Right cardiac atrium (tissue), 5 donors: ENCODE results near the gene ARSB. TPM values are rescaled to one million over a fixed set of nuclear protein-coding genes. Genes with fewer than 3 reads are reported as not detected.

Source experiments
- ATAC-seq, 2 donors: fragments of 200-7000 bp; cut with Tn5 transposase; one replicate each; pipeline versions ENCODE4 v1.8.0 to v1.9.1; 2020; ENCODE audit warnings: moderate library complexity in 2 of 2, mild to moderate bottlenecking in 1 of 2
- DNase-seq, 3 donors: peaks; one replicate each; pipeline ENCODE4 v3.0.0-alpha.2; 2020
- H3K27ac ChIP-seq: one replicate; pipeline ENCODE4 v1.5.1; 2013; ENCODE audit warnings: mild to moderate bottlenecking, low read length, control low read depth, moderate library complexity
- H3K27me3 ChIP-seq: one replicate; pipeline ENCODE4 v1.6.1; 2013; ENCODE audit not compliant: control insufficient read depth, insufficient read depth
- H3K4me1 ChIP-seq: one replicate; pipeline ENCODE4 v1.6.1; 2013; ENCODE audit warnings: low read length; ENCODE audit not compliant: control insufficient read depth, insufficient read depth
- H3K4me3 ChIP-seq: one replicate; pipeline ENCODE4 v1.5.1; 2013; ENCODE audit warnings: low read length, control low read depth
- H3K9me3 ChIP-seq: one replicate; pipeline ENCODE4 v1.6.1; 2013; ENCODE audit warnings: low read length; ENCODE audit not compliant: control insufficient read depth
- WGBS: extraction: QIAGEN DNeasy Blood & Tissue Kit; methylation state at CpG from one replicate; pipeline ENCODE4 v1.1.7; 2013; 5-methylcytosine and 5-hydroxymethylcytosine counted together
- intact Hi-C, 4 donors: fragments of 100-400 bp; cut with DNase I; formaldehyde crosslinking; loops; one replicate each; pipeline versions ENCODE4 v1.11.0 to v1.14.0; 2022 to 2023
- polyA plus RNA-seq: library from polyadenylated mRNA; stranded (reverse); fragments of 200-250 nt; gene quantifications from one replicate; pipeline ENCODE4 v1.2.3, GENCODE V29; 2013
- total RNA-seq, 4 donors: library from RNA; stranded (reverse); fragmentation: NEBNext Ultra II Directional; extraction: Animal tissue kit (Norgen Biotek cat#: 25700); gene quantifications; one replicate each; pipeline ENCODE4 v1.2.1, GENCODE V29; 2021
- donor health status: healthy with polysubstance abuse.
- donor health status: DM: no; HTN: yes; CAD: no.
- donor health status: DM: no; HTN: no; CAD: no.
- donor health status: DM: no; HTN: yes; CAD: no; lungs with severe emphysema.
- donor health status: DM: yes; HTN: yes; CAD: no.

Gene ARSB
- total and polyA plus RNA-seq, 5 donors = 4.8 to 14.1 (median 13.6) TPM

DNA sequence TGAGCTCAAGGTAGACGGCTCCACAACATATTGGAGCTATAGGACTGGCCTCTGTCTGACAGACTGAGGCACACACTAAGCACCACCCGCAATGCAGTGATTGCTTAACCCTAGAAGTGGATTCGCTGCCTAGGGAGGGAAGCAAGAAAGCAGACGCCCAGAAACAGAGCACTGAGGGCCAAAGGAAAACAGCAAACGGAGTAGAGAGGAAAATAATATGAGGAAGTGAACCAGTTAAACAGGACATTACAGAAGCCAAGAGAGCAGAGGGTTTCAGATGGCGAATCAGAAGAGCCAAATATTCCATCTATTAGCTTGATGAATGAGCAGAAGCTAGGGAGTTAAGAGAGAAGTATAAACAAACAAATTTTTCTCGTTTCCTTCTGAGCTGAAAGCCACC lies 197.3 kb downstream of the ARSB start:
- WGBS = 35% methylated on average over 7 of the region's 7 CpGs
- DNase-seq (peak in 1 of 3 donors; percentile 53), ATAC-seq (peak; percentile 89 to 94)
- H3K4me3 ChIP-seq = no peak overlapping the region
- intact Hi-C loops = no loop called here
- no peaks in the 10 kb centered on the region for H3K4me1 ChIP-seq
- H3K27me3 ChIP-seq = no peaks in the 10 kb centered on the region
- no peaks in the 10 kb centered on the region for H3K9me3 ChIP-seq
- peak overlapping the region; percentile 42 for H3K27ac ChIP-seq

DNA sequence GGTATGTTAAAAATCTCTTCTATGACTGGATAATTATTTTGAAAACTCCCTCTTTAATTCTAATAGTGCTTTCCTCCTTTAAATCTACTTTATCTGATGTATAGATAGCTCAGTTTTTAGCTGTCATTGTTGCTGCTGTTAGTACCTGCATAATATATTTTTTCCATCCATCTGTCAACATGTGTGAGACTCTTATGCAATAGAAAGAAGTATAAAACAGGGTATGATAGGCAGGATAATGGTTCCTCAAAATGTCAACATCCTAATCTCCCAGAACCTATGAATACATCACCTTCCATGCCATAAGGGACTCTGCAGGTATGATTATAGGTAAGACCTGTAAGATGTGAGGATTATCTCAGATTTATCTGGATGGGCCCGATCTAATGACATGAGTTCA lies 199.7 kb downstream of the ARSB start:
- no peaks in the 10 kb centered on the region for H3K27me3 ChIP-seq
- no peak overlapping the region for H3K27ac ChIP-seq
- H3K4me1 ChIP-seq = no peaks in the 10 kb centered on the region
- WGBS = 97% methylated on average over 1 of the region's 1 CpG
- no peak for ATAC-seq
- no peaks in the 10 kb centered on the region for H3K9me3 ChIP-seq
- intact Hi-C loops = no loop called here
- DNase-seq = no peak
- no peak overlapping the region for H3K4me3 ChIP-seq

DNA sequence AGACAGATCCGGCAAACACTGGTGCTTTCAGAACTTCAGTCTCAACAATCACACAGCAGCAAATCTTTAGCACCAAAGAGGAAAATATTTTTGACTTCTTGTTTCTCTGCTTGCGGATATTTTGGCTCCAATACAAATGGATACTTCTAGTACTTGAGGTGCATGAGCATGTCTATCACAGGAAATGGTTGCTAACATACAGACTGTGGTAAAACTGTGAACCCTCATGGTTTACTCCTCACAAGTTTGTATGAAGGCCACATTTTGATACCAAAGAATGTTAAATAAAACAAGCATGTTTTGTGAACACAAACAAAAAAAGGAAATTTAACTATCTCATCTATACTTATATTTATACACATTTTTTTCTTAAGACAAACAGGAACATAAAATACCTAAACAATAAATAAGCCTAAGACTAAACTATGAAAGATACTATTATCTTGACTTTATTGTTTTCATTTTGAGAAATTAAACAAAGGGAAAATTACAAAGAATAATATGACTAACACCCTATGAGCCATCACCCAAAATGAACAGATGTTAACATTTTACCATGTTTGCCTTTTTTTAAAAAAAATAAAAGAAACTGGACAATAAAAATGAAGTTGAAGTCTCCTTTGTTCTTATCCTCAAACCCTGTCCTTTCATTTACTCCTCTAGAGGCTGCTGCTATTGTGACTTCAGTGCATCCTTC lies 201.5 kb downstream of the ARSB start:
- Histone ChIP-seq H3K4me3 (no peak overlapping the region), H3K4me1 (no peaks in the 10 kb centered on the region), H3K9me3 (no peaks in the 10 kb centered on the region), H3K27me3 (no peaks in the 10 kb centered on the region), H3K27ac (no peak overlapping the region)
- ATAC-seq (no peak), DNase-seq (no peak)
- intact Hi-C loops = no loop called here
- 63% methylated on average over 2 of the region's 2 CpGs for WGBS

DNA sequence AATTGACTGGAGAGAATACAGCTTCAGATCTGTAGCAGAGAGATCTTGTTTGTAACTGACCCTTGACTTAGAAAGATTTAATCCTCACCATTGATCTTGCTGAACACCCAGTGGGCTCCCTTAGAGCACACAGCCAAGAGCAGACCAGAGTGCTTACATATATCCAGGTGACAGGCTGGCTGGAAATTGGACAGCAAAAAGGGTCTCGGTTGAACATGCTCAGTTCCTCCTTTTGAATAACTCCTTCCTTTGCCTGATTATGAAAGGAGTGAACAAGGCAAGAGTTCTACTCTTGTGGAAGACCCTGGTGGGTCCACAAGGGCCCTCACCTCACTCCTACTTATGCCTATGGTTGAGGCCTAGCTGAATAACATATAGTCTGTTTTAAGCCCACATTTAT lies 202.4 kb downstream of the ARSB start:
- Histone ChIP-seq H3K27ac (no peak overlapping the region), H3K4me3 (no peak overlapping the region), H3K27me3 (no peaks in the 10 kb centered on the region), H3K9me3 (no peaks in the 10 kb centered on the region), H3K4me1 (no peaks in the 10 kb centered on the region)
- ATAC-seq = no peak
- no peak for DNase-seq
- intact Hi-C loops = no loop called here
- 93% methylated on average over 1 of the region's 1 CpG for WGBS

DNA sequence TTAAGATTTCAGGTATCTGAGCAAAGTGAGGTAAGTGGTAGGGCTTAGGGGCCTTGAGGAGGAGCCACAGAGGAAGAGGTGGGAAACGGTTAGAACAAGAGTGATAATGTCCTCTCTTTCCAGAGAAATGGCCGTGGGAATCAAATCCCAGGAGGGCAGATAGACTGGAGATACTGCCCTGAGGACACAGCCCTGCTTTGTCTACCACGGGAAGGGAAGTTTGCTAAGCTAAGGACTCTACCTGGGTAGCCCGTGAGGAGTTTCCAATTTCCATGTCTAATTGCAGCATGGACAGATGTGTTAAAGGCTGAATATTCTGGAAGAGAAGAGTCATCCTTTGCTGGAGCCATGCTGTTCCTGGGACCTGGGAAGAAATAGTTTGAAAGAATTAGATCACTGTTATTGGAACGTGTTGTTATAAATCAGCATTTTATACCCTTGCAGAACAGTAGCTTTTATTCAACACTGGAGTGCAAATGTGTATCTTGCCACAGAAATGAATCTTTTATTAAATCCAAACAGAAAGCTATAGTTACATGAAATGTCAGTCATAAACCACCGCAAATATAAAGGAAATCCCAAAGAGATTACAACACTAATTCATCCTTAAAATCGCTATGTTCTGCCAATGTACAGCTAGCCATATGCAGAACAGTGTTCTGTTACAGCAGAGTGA lies 203.4 kb downstream of the ARSB start:
- DNase-seq (no peak), ATAC-seq (no peak)
- WGBS = 73% methylated on average over 7 of the region's 7 CpGs
- no peaks in the 10 kb centered on the region for H3K4me1 ChIP-seq
- H3K9me3 ChIP-seq = no peaks in the 10 kb centered on the region
- H3K27me3 ChIP-seq = no peaks in the 10 kb centered on the region
- H3K27ac ChIP-seq = no peak overlapping the region
- H3K4me3 ChIP-seq = no peak overlapping the region
- intact Hi-C loops = no loop called here

DNA sequence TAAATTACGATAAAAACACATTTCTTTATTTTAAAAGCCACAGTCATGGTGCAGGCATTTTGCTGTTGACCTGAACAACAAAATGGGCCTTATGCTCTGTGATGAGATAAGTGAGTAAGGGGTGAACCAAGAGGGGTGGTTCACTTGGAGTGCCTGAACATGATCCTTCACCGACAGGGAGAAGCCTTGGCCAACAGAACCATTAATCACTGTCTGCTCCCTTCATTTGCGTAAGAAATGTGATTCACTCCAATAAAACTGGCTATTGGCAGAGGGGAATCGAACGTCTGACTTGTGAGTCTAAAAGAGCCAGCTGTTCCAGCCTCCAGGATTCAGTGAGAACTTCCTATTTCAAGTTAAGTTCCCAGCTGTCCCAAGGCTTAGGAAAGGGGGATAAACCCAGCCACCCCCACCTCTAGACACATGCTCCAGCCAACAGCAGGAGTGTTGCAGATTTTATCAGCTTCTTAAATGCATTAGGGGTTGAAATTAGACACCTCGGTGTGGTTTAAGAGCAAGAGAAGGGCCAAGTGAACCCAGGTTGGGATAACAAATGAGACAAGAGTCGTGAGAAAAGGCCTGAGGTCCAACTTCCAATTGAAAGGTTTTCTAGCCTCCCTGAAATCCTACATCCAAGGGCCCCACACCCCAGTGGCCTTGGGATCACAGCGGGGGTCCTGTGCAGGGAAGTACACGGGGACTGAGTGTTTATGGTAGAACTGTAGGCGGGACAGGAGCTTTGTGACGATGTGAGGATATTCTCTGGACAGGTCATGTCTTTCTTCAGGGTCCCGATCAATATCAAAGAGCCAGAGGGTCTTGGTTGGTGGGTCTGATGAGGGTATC lies 205.1 kb downstream of the ARSB start:
- intact Hi-C loops = no loop called here
- no peaks in the 10 kb centered on the region for H3K4me1 ChIP-seq
- 71% methylated on average over 12 of the region's 12 CpGs for WGBS
- peak; percentile 85 to 92 for ATAC-seq
- no peaks in the 10 kb centered on the region for H3K27me3 ChIP-seq
- no peaks in the 10 kb centered on the region for H3K9me3 ChIP-seq
- H3K4me3 ChIP-seq = no peak overlapping the region
- no peak overlapping the region for H3K27ac ChIP-seq
- peak in 1 of 3 donors; percentile 55 for DNase-seq

DNA sequence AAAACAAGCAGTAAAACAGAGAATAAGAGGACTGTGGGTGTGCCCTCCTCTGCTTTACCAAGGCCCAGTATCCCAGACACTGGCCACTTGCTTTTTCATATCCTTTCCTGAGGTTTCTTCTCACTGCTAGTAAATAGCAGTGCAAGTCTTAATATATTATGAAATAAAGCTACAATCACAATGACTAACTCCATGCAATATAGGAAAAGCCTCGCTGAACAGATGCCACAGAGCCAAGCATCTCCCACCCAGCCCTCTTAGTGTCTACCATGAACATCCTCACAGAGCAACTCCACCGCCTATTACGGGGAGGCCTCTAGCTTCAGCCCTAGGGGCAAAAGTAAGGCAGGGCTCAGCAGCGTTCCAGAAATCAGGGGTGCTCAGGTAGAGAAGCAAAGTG lies 205.8 kb downstream of the ARSB start:
- Histone ChIP-seq H3K27ac (peak overlapping the region; percentile 86), H3K27me3 (no peaks in the 10 kb centered on the region)
- intact Hi-C loops = no loop called here

DNA sequence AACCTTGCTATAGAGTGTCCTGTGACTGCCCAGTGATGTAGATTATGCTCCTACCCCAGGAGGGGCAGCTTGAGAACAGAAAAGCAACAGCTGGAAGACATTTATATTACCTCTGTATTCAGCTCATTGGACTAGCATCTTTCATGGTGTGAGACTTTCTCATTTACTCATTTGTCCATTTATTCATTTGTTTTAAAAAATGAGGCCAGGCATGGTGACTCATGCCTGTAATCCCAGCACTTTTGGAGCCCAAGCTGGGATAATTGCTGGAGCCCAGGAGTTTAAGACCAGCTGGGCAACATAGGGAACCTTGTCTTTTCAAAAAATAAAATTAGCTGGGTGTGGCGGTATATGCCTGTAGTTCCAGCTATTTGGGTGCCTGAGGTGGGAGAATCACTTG lies 206.6 kb downstream of the ARSB start:
- intact Hi-C loops = no loop called here
- peak; percentile 14 to 56 for ATAC-seq
- Histone ChIP-seq H3K9me3 (no peaks in the 10 kb centered on the region), H3K4me1 (no peaks in the 10 kb centered on the region), H3K4me3 (no peak overlapping the region), H3K27ac (no peak overlapping the region), H3K27me3 (no peaks in the 10 kb centered on the region)
- DNase-seq = no peak
- WGBS = 93% methylated on average over 1 of the region's 1 CpG

More for the DNA sequence above, 205.8 kb downstream of the ARSB start:
- Histone ChIP-seq H3K4me1 (no peaks in the 10 kb centered on the region), H3K4me3 (no peak overlapping the region), H3K9me3 (no peaks in the 10 kb centered on the region)
- ATAC-seq (no peak), DNase-seq (no peak)
- WGBS = 96% methylated on average over 4 of the region's 4 CpGs

DNA sequence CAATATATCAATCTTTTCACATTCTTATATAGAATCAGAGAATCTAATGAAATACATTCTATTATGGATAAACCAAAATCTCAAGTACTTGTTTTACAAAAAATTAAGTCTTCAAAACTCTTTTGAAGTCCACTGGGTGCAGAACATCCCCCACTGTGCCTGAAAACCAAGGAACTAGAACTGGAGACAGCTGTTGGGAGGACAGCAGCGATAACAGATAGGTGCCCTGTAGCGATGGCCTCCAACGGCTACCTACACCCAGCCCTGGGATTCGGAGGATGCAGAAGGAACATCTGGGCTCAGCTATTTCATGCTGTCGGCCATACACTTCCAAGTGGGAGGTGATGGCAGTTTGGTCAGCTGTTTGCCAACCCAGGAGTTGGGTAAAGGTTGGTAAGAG lies 207.2 kb downstream of the ARSB start:
- intact Hi-C loops = no loop called here
- 95% methylated on average over 5 of the region's 5 CpGs for WGBS
- H3K27me3 ChIP-seq = no peaks in the 10 kb centered on the region
- H3K9me3 ChIP-seq = no peaks in the 10 kb centered on the region
- DNase-seq (no peak), ATAC-seq (no peak)
- H3K4me3 ChIP-seq = no peak overlapping the region
- no peaks in the 10 kb centered on the region for H3K4me1 ChIP-seq
- H3K27ac ChIP-seq = no peak overlapping the region

DNA sequence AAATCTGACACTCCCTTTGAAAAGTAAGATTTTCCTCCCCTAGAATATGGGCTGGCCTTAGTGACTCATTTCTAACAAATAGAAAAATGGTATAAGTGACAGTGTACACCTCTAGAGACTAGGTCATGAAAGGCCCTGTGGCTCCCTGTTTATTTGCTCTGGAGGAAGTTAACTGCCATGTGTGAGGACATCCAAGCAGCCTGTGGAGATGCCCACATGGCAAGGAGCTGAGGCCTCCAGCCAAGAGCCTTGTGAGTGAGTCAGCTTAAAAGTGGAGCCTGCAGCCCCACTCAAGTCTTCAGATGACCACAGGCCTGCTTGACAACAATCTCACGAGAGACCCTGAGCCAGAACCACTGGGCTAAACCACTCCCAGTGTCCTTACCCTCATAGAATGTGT lies 208.5 kb downstream of the ARSB start:
- Histone ChIP-seq H3K27ac (no peak overlapping the region), H3K4me3 (no peak overlapping the region), H3K9me3 (no peaks in the 10 kb centered on the region), H3K27me3 (no peaks in the 10 kb centered on the region), H3K4me1 (no peaks in the 10 kb centered on the region)
- 95% methylated on average over 1 of the region's 1 CpG for WGBS
- no peak for ATAC-seq
- intact Hi-C loops = no loop called here
- no peak for DNase-seq

DNA sequence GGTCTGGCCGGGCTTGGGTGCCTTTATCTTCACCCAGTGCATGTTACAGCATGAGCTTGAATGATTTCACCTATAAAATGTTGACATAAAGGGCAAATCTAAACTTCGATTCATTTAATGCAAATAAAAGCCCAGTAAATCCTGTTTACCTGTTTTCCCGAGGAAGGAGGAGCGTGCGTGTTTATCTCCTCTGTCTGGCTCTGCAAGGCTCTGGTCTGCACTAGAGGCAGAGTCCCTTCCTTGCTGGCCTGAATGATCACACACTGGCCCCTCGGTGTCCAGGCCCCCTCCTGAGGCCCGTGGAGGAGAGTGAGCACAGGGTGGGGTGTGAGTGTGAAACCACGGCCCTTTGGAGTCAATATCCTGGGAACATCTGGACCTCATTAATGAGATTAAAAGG lies 211.5 kb downstream of the ARSB start:
- no peak overlapping the region for H3K4me3 ChIP-seq
- no peaks in the 10 kb centered on the region for H3K4me1 ChIP-seq
- H3K9me3 ChIP-seq = no peaks in the 10 kb centered on the region
- DNase-seq (no peak), ATAC-seq (no peak)
- no peaks in the 10 kb centered on the region for H3K27me3 ChIP-seq
- intact Hi-C loops = no loop called here
- 78% methylated on average over 8 of the region's 8 CpGs for WGBS
- H3K27ac ChIP-seq = no peak overlapping the region
